Prostate gland (tissue), 2 donors: Measurements from ENCODE around the gene CYB5RL. TPM values are rescaled to one million over a fixed set of nuclear protein-coding genes. Genes with fewer than 3 reads are reported as not detected.

Experiments
- DNase-seq: peaks from one replicate; pipeline ENCODE4 v3.0.0-alpha.2; 2019; ENCODE audit warnings: low spot score
- H3K27ac ChIP-seq, 2 donors: fragments of 200-600 bp; sonication (generic); 2 replicates each; pipeline ENCODE4 v1.5.1; 2017 to 2019
- H3K27me3 ChIP-seq: fragments of 200-600 bp; sonication (generic); replicated peaks from 2 replicates; pipeline ENCODE4 v1.5.1; 2019; ENCODE audit not compliant: insufficient read depth
- H3K36me3 ChIP-seq, 2 donors: fragments of 200-600 bp; sonication (generic); 1 replicate in 1 of 2; 2 replicates in 1 of 2; pipeline versions ENCODE4 v1.5.1 to v1.8.1; 2017 to 2019
- H3K4me1 ChIP-seq: fragments of 200-600 bp; sonication (generic); replicated peaks from 2 replicates; pipeline ENCODE4 v1.5.1; 2019
- H3K4me3 ChIP-seq, 2 donors: fragments of 200-600 bp; sonication (generic); 2 replicates each; pipeline ENCODE4 v1.5.1; 2017 to 2019
- H3K9me3 ChIP-seq: fragments of 200-600 bp; sonication (generic); 2 replicates; pipeline ENCODE4 v1.5.1; 2017
- POLR2A ChIP-seq: fragments of 450-650 bp; IDR thresholded peaks from one replicate; pipeline ENCODE4 v1.6.1; 2016; ENCODE audit warnings: antibody characterized with exemption, mild to moderate bottlenecking
- POLR2AphosphoS5 ChIP-seq: sonication (generic); formaldehyde crosslinking; IDR thresholded peaks from one replicate; pipeline ENCODE4 v1.6.1; 2017; ENCODE audit warnings: antibody characterized with exemption
- WGBS: methylation state at CpG from one replicate; pipeline ENCODE4 v1.1.5; 2018; 5-methylcytosine and 5-hydroxymethylcytosine counted together
- intact Hi-C: fragments of 100-400 bp; cut with DNase I; formaldehyde crosslinking; loops from one replicate; pipeline ENCODE4 v1.14.2; 2022
- total RNA-seq, 2 donors: library from RNA; depleted of rRNA; stranded (reverse); fragments of >200 nt; gene quantifications; one replicate each; pipeline ENCODE4 v1.1.0, GENCODE V29; 2016
- TF ChIP-seq, protein P1 (sequence below), 4 experiments: fragments of 200-600 bp in 2 of 4; fragments of 450-650 bp in 2 of 4; sonication (generic) in 2 of 4; IDR thresholded peaks; 1 replicate in 3 of 4; 2 replicates in 1 of 4; pipeline ENCODE4 v1.5.1; 2016 to 2019; ENCODE audit warnings: antibody characterized with exemption in 4 of 4, mild to moderate bottlenecking in 2 of 4, moderate library complexity in 2 of 4

The CYB5RL gene
- total RNA-seq, 2 donors from 2014 or later, result 6.3 to 10.9 TPM

DNA sequence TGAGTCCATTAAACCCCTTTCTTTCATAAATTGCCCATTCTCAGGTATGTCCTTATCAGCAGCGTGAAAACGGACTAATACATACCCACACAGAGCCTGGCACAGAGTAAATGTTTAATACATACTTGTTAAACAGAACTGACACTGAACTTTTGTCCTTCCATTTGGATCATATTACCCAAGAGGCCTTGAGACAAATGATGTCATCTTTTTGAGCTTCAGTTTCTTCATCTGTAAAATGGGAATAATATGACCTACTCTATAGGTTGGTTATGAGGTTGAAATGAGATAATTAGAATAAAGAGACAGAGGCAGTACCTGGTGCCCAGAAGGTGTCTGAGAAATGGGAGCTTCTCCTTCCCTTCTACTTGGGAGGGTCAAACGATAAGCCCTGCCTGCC lies 13.8 kb downstream of the CYB5RL start:
- no peak overlapping the region for H3K4me3 ChIP-seq
- DNase-seq, result no peak
- no peaks in the 10 kb centered on the region for H3K27me3 ChIP-seq
- no peaks in the 10 kb centered on the region for H3K9me3 ChIP-seq
- no peaks in the 10 kb centered on the region for H3K36me3 ChIP-seq
- TF ChIP-seq POLR2A, result no peak
- TF ChIP-seq, protein P1, sequence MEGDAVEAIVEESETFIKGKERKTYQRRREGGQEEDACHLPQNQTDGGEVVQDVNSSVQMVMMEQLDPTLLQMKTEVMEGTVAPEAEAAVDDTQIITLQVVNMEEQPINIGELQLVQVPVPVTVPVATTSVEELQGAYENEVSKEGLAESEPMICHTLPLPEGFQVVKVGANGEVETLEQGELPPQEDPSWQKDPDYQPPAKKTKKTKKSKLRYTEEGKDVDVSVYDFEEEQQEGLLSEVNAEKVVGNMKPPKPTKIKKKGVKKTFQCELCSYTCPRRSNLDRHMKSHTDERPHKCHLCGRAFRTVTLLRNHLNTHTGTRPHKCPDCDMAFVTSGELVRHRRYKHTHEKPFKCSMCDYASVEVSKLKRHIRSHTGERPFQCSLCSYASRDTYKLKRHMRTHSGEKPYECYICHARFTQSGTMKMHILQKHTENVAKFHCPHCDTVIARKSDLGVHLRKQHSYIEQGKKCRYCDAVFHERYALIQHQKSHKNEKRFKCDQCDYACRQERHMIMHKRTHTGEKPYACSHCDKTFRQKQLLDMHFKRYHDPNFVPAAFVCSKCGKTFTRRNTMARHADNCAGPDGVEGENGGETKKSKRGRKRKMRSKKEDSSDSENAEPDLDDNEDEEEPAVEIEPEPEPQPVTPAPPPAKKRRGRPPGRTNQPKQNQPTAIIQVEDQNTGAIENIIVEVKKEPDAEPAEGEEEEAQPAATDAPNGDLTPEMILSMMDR (IDR thresholded peaks at IDR 0.05), result no peak
- no peak for TF ChIP-seq POLR2AphosphoS5
- H3K4me1 ChIP-seq, result no peaks in the 10 kb centered on the region
- 94% methylated on average over 3 of the region's 3 CpGs for WGBS
- intact Hi-C loops, result no loop called here
- H3K27ac ChIP-seq, result no peak overlapping the region

DNA sequence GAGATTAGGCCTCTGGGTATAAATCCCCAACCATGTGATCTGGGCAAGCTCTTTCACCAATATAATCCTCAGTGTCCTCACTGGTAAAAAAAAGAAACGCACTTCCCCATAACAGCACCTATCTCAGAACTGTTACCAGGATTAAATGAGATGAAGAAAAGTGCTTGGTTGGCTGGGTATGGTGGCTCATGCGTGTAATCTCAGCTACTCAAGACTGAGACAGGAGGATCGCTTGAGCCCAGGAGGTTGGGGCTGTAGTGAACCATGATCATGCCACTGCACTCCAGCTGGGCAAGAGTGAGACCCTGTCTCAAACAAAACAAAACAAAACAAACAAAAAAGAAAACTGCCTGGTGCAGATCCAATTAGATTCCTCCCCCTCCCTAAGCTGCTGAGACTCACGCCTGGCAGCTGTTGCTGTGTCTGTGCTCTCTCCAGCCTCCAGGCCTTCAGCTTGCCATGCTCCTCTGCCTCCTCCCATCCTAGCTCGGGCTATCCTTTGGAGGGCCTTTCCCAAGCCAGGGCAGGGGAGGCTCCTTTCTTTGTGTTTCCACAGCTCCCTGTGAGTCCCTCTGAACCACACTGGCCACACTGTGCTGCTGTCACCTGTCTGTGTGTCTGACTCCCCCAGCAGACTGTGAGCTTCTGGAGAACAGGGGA lies 19.0 kb downstream of the CYB5RL start:
- Histone ChIP-seq H3K27me3 (no peaks in the 10 kb centered on the region), H3K4me1 (no peaks in the 10 kb centered on the region), H3K4me3 (no peak overlapping the region), H3K27ac (no peak overlapping the region), H3K9me3 (no peaks in the 10 kb centered on the region), H3K36me3 (no peaks in the 10 kb centered on the region)
- DNase-seq, result no peak
- intact Hi-C loops, result no loop called here
- TF ChIP-seq, protein P1 (IDR thresholded peaks at IDR 0.05), result no peak
- no peak for TF ChIP-seq POLR2A
- no peak for TF ChIP-seq POLR2AphosphoS5
- WGBS, result 90% methylated on average over 5 of the region's 5 CpGs

DNA sequence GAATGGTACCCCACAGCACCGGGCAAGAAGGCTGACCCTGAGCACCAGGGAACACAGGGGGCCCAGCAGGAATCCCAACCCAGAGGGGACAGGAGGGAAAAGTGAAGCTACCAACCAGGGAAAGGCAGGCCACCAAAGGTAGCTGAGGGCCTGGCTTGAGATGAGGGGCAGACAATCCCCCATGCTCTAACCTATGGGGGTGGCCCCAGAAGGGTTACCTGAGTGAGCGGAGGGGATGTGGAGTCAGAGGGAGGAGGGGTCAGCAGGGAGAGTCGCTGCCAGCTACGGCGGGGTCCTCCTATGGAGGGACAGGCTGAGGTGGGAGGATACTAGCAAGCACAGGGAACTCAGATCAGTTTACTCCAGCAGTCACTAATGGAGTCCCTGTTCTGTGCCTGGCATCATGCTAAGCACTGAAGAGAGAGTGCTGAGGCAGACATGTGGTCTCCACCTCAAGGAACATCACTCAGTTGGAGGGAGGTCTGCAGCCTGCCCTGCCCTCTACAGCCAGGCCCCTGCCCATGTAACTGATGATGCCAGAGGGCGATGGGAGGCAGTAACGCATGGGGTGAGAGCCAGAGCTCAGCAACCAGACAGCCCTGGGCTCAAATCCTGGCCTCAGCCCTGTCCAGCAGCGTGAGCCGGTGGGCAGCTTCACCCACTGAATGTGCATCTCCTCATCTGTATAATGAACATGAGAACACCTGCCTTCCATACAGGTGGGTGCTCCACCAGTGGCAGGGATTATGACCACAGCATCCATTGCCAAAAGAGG lies 21.3 kb downstream of the CYB5RL start:
- TF ChIP-seq, protein P1 (IDR thresholded peaks at IDR 0.05), result no peak
- TF ChIP-seq POLR2AphosphoS5 (no peak), POLR2A (no peak)
- Histone ChIP-seq H3K9me3 (no peaks in the 10 kb centered on the region), H3K4me3 (no peak overlapping the region), H3K4me1 (no peaks in the 10 kb centered on the region), H3K27me3 (no peaks in the 10 kb centered on the region), H3K27ac (no peak overlapping the region), H3K36me3 (no peaks in the 10 kb centered on the region)
- intact Hi-C loops, result no loop called here
- WGBS, result 80% methylated on average over 9 of the region's 9 CpGs
- DNase-seq, result no peak

DNA sequence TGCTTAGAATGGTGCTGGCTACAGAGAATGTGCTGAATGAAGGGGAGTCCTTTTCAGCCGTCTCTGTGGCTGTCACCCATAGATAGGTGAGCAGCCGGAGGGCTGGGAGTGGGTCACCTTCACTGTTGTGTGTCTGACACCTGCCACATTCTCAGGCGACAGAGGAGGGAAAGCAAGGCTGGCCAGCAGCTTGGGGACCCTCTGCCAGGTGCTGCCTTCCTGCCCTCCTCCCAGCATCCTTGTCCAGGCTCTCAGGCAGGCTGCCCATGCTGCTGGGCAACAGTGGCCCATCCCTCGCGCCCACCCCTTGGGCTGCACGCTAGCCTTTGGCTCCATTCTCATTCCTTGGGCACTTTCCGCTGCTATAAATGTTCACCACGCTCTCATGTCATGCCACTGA lies 22.1 kb downstream of the CYB5RL start:
- WGBS, result 88% methylated on average over 8 of the region's 8 CpGs
- intact Hi-C loops, result no loop called here
- no peak for DNase-seq
- H3K4me1 ChIP-seq, result no peaks in the 10 kb centered on the region
- H3K36me3 ChIP-seq, result no peaks in the 10 kb centered on the region
- TF ChIP-seq POLR2A, result no peak
- TF ChIP-seq, protein P1 (IDR thresholded peaks at IDR 0.05), result no peak
- TF ChIP-seq POLR2AphosphoS5, result no peak
- H3K4me3 ChIP-seq, result no peak overlapping the region
- H3K9me3 ChIP-seq, result no peaks in the 10 kb centered on the region
- H3K27ac ChIP-seq, result no peak overlapping the region
- H3K27me3 ChIP-seq, result no peaks in the 10 kb centered on the region
